ENCODE measurements around the gene MACROD2. TPM values are rescaled to one million over a fixed set of nuclear protein-coding genes. Genes with fewer than 3 reads are reported as not detected.
A peak's percentile ranks its signal among the peaks of the same experiment; 100 is the strongest.

The MACROD2 gene
- total RNA-seq, 1 donor from 2014 or later, result 1.6 TPM

DNA sequence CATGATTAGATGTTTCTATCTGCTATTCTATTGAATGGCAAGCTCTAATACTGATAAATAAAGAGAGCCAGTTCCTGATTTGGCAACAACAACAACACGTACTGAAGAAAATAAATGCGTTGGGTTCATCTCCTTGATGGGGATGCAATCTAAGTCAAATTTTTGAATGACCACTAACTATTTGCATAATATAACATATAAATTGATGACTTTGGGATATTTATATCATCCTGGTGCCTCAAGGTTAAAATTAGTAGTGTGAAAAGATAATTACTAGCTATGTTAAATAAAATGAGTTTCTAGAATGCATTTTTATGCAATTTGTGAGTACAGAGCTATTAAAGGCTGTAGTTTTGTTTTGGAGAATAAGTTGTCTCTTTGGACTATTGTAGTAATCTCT is 1681.5 kb downstream of the MACROD2 start:
- FAIRE-seq (no peak), DNase-seq (ENCODE audit: low read depth) (no peak)
- Histone ChIP-seq H3K4me3 (ENCODE audit: low read depth, low read length) (no peak overlapping the region), H3K27me3 (ENCODE audit: control insufficient read depth, insufficient read depth, low read length) (no peaks in the 10 kb centered on the region), H3K36me3 (ENCODE audit: control insufficient read depth, insufficient read depth, low read length) (no peaks in the 10 kb centered on the region)
- TF ChIP-seq, protein P1, sequence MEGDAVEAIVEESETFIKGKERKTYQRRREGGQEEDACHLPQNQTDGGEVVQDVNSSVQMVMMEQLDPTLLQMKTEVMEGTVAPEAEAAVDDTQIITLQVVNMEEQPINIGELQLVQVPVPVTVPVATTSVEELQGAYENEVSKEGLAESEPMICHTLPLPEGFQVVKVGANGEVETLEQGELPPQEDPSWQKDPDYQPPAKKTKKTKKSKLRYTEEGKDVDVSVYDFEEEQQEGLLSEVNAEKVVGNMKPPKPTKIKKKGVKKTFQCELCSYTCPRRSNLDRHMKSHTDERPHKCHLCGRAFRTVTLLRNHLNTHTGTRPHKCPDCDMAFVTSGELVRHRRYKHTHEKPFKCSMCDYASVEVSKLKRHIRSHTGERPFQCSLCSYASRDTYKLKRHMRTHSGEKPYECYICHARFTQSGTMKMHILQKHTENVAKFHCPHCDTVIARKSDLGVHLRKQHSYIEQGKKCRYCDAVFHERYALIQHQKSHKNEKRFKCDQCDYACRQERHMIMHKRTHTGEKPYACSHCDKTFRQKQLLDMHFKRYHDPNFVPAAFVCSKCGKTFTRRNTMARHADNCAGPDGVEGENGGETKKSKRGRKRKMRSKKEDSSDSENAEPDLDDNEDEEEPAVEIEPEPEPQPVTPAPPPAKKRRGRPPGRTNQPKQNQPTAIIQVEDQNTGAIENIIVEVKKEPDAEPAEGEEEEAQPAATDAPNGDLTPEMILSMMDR (IDR thresholded peaks at IDR 0.05; ENCODE audit: insufficient read depth, low read length, severe bottlenecking), result no peak

DNA sequence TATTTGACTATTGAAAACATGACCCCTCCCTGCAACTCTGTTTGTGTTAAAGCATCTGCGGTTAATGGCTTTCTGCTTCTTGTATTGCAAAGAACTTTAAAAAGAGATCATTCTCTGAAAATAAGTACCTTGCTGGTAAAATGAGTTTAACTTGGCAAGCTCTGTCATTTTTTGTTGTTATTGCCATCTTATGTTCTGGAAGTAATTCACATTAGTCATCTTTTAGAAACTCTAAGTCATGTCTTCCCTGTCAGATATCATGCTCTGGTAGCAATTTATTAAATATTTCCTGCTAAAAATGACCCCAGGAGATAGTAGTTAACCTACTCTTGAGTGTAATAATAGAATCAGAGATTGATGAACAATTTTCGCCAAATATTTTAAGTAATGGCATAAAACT is 1687.4 kb downstream of the MACROD2 start:
- H3K4me3 ChIP-seq (ENCODE audit: low read depth, low read length), result no peak overlapping the region
- H3K36me3 ChIP-seq (ENCODE audit: control insufficient read depth, insufficient read depth, low read length), result no peaks in the 10 kb centered on the region
- no peak for FAIRE-seq
- TF ChIP-seq, protein P1 (IDR thresholded peaks at IDR 0.05; ENCODE audit: insufficient read depth, low read length, severe bottlenecking), result no peak
- H3K27me3 ChIP-seq (ENCODE audit: control insufficient read depth, insufficient read depth, low read length), result no peaks in the 10 kb centered on the region
- DNase-seq (ENCODE audit: low read depth), result no peak

DNA sequence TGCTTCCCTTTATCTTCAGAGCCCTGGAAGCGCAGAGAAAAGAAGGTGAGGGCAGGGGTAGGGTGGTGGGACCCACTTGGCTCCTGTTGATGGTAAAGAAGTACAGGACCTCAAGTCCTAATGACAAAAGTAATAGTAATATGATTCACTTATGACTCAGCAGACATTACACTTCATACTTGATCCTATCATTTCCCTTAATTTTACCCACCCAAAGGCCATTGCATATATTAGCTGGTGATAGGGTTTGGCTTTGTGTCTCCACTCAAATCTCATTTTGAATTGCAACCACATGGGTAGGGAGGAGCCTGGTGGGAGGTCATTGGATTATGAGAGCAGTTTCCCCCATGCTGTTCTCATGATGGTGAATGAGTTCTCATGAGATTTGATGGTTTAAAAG is 1697.3 kb downstream of the MACROD2 start:
- TF ChIP-seq, protein P1 (IDR thresholded peaks at IDR 0.05; ENCODE audit: insufficient read depth, low read length, severe bottlenecking), result no peak
- no peak for FAIRE-seq
- no peaks in the 10 kb centered on the region for H3K36me3 ChIP-seq (ENCODE audit: control insufficient read depth, insufficient read depth, low read length)
- peak; percentile 52 for DNase-seq (ENCODE audit: low read depth)
- H3K4me3 ChIP-seq (ENCODE audit: low read depth, low read length), result no peak overlapping the region
- no peaks in the 10 kb centered on the region for H3K27me3 ChIP-seq (ENCODE audit: control insufficient read depth, insufficient read depth, low read length)

DNA sequence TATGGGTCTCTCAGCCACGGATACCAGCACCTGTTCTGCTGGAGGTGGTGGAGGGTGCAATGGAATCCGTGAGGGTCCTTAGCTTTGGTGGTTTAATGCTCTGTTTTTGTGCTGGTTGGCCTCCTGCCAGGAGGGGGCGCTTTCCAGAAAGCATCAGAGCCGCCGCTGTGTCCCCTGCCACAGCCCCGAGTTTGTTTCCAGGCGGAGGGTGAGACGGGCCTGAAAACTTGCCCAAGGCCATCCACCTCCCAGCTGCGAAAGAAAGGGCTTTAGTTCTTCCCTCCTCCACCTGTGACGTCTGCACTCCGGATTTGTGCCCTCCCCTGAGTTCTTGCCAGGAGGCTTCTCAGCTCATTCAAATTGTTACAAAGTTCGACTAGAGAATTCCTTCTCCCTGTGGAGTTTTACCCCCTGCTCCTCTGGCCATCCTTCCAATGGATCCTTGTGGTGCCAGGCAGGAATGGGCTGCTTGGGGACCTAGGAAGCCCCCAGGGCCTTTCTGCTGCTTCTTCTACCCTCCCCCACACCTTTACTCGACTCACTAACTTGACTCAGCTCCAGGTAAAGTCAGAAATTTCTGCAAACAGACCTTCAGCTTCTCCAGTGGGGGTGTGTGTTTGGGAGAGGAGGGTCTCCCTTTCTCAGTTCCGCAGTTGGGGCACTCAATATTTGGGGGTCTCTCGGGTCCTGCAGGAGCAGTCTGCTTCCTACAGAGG is 1704.3 kb downstream of the MACROD2 start:
- DNase-seq (ENCODE audit: low read depth) (no peak), FAIRE-seq (no peak)
- Histone ChIP-seq H3K27me3 (ENCODE audit: control insufficient read depth, insufficient read depth, low read length) (no peaks in the 10 kb centered on the region), H3K36me3 (ENCODE audit: control insufficient read depth, insufficient read depth, low read length) (no peaks in the 10 kb centered on the region), H3K4me3 (ENCODE audit: low read depth, low read length) (peak overlapping the region; percentile 39)
- TF ChIP-seq, protein P1 (IDR thresholded peaks at IDR 0.05; ENCODE audit: insufficient read depth, low read length, severe bottlenecking), result no peak

DNA sequence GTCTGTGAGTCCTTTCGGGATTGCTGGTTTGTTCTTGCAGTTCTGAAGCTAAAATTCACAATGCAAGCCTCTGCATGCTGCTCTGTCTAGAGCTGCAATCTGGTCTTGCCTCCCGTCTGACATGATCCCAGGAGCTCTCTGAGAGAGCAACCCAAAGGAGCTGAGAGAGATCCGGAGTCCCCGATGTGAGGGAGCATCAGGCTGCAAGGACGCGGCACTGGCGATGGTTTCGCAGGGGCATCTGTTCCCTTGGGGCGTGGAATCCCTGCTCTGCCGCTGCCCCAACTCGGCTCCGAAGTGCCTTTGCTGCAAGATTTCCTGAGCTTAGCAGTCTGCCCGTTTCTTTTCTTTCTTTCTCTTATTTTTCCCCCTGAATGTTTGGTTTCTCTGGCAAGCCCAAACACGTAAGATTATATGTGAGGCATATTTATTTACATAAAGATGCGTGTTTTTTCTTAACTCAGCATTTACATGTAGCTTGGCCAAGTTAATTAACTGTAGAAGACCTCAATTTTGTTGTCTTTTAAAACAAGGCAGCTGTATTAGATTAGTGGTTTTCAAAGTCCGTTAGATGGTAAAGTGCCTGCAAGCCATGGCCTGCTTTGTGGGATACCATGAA is 1704.9 kb downstream of the MACROD2 start:
- H3K36me3 ChIP-seq (ENCODE audit: control insufficient read depth, insufficient read depth, low read length), result no peaks in the 10 kb centered on the region
- TF ChIP-seq, protein P1 (IDR thresholded peaks at IDR 0.05; ENCODE audit: insufficient read depth, low read length, severe bottlenecking), result no peak
- FAIRE-seq (no peak), DNase-seq (ENCODE audit: low read depth) (peak; percentile 75)
- peak overlapping the region; percentile 39 for H3K4me3 ChIP-seq (ENCODE audit: low read depth, low read length)
- no peaks in the 10 kb centered on the region for H3K27me3 ChIP-seq (ENCODE audit: control insufficient read depth, insufficient read depth, low read length)

Data from bronchial epithelial cell (primary cell).